Activated CD4-positive, alpha-beta T cell treated with anti-CD3 and anti-CD28 coated beads, Interleukin-2, amount 10 ng/mL, durations not matched to agents 24 days and 14 days (primary cell): ENCODE results near the gene REG1A. TPM values are rescaled to one million over a fixed set of nuclear protein-coding genes. Genes with fewer than 3 reads are reported as not detected.

Experiments used
- DNase-seq: peaks from one replicate; pipeline ENCODE4 v3.0.0; 2022
- H3K27ac Mint-ChIP-seq: one replicate; pipeline ENCODE4 v1.8.0; 2022; ENCODE audit warnings: mild to moderate bottlenecking, mixed read lengths
- H3K27me3 Mint-ChIP-seq: one replicate; pipeline ENCODE4 v1.8.0; 2022; ENCODE audit warnings: mixed read lengths
- H3K36me3 Mint-ChIP-seq: one replicate; pipeline ENCODE4 v1.8.0; 2022; ENCODE audit warnings: low read depth, mild to moderate bottlenecking, mixed read lengths
- H3K4me1 Mint-ChIP-seq: one replicate; pipeline ENCODE4 v1.8.0; 2021; ENCODE audit warnings: mixed read lengths
- H3K4me3 Mint-ChIP-seq: one replicate; pipeline ENCODE4 v1.8.0; 2022; ENCODE audit warnings: mild to moderate bottlenecking, moderate library complexity, mixed read lengths
- H3K9me3 Mint-ChIP-seq: one replicate; pipeline ENCODE4 v1.8.0; 2021; ENCODE audit warnings: mixed read lengths
- intact Hi-C: fragments of 100-400 bp; cut with micrococcal nuclease; formaldehyde crosslinking; loops from one replicate; pipeline ENCODE4 v1.15.1; 2023
- total RNA-seq: library from RNA; stranded (reverse); gene quantifications from 2 replicates; pipeline ENCODE4 v1.2.3, GENCODE V29; 2022

The REG1A gene, protein sequence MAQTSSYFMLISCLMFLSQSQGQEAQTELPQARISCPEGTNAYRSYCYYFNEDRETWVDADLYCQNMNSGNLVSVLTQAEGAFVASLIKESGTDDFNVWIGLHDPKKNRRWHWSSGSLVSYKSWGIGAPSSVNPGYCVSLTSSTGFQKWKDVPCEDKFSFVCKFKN
- total RNA-seq: not detected in 2 replicates

DNA sequence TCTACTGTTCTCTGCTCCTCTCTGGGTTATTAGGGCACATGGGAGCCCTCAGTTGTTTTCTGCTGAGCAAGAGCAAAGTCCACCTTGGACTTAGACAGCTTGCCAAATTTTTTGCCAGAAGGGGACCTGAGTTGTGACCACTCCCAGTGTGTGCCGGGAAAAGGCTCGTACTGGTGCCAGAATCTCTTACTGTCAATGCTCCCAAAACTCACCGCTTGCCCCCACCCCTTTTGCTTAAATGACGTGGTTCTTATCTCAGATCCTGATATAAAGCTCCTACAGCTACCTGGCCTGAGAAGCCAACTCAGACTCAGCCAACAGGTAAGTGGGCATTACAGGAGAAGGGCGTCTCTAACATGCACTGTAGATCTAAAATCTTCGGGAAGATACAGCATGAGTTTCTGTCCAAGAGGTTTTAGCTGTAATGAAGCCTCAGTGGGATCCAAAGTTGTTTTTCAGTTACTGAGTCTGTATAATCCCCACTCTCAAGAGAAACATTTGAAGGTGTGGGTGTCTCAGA is at the start of gene REG1A:
REG1A (plus strand) TSS at position 295 of the 520 bp plus-strand sequence. CDS start 374 bp downstream, outside the sequence.
- H3K4me1 Mint-ChIP-seq: no peaks in the 10 kb centered on the region
- no peaks in the 10 kb centered on the region for H3K27me3 Mint-ChIP-seq

DNA sequence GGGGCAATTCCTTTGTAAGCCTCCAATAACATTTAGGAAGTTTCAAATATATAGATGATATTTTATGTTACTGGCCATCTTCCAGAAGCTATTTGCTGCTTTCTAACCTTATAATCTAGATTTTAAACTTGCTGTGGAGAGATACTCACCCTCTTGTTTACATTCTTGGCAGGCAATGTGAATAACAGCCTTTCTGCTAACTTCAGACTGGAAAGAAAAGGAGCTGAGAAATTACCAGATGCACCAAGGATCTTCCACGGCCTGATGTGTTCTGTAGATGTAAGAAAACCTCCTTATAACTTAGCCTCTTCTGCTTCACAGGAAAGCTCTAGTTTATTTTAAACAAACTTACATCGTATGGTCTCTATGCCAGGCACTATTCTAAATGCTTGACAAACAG is 49.2 kb upstream of the REG1A start:
- intact Hi-C loops: no loop called here
- Mint-ChIP-seq H3K36me3 (no peaks in the 10 kb centered on the region), H3K4me1 (no peaks in the 10 kb centered on the region), H3K27ac (no peak overlapping the region), H3K27me3 (no peaks in the 10 kb centered on the region), H3K9me3 (peaks cover 4% of the 10 kb centered on the region), H3K4me3 (no peak overlapping the region)
- no peak for DNase-seq

More for the DNA sequence above, at the start of gene REG1A:
- Mint-ChIP-seq H3K36me3 (no peaks in the 10 kb centered on the region), H3K4me3 (no peak within 1 kb of the TSS), H3K27ac (no peak within 1 kb of the TSS), H3K9me3 (no peaks in the 10 kb centered on the region)
- DNase-seq: no peak
- intact Hi-C loops: no loop called here

DNA sequence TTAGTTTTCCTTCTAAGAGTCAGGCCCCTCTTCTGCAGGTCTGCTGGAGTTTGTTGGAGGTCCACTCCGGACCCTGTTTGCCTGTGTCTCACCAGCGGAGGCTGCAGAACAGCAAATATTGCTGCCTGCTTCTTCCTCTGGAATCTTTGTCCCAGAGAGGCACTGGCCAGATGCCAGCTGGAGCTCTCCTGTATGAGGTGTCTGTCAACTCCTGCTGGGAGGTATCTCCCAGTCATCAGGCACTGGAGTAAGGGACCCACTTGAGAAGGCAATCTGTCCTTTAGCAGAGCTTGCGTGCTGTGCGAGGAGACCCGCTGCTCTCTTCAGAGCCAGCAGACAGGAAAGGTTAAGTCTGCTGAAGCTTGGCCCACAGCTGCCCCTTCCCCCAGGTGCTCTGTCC is 37.3 kb upstream of the REG1A start:
- intact Hi-C loops: no loop called here
- no peak for DNase-seq
- no peaks in the 10 kb centered on the region for H3K9me3 Mint-ChIP-seq
- H3K27ac Mint-ChIP-seq: no peak overlapping the region
- no peaks in the 10 kb centered on the region for H3K27me3 Mint-ChIP-seq
- no peaks in the 10 kb centered on the region for H3K36me3 Mint-ChIP-seq
- H3K4me3 Mint-ChIP-seq: no peak overlapping the region
- no peaks in the 10 kb centered on the region for H3K4me1 Mint-ChIP-seq

DNA sequence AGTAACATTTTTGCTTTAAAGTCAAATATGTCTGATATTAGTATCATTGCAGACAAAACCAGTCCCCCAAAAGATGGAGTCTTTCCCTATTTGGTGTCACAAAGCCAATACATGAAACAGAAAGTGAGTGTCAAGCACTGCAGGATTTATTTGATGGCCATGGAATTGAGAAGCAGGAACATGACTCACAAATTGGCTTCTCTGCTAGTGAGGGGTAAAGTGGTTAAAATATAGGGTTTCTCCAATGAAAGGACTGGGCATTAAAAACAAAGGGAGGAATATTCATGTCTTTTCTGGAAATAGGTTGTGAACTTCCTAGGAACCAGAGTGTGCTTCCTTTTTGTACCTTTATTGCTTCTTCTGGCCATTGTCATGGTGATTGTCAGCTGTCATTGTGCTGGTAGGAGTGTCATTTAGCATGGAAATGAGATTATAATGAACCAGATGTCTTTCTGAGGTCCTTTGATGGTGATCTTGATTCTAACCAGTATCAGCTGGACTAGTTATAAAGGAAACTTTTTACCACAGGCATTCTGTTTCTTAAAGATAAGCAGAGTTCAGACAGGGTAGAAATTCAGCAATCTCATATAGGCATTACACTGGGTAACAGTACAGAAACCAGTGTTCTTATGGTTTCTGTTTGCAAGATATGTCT is 36.6 kb upstream of the REG1A start:
- DNase-seq: no peak
- intact Hi-C loops: no loop called here
- Mint-ChIP-seq H3K27ac (no peak overlapping the region), H3K36me3 (no peaks in the 10 kb centered on the region), H3K4me1 (no peaks in the 10 kb centered on the region), H3K27me3 (no peaks in the 10 kb centered on the region), H3K4me3 (no peak overlapping the region), H3K9me3 (no peaks in the 10 kb centered on the region)

DNA sequence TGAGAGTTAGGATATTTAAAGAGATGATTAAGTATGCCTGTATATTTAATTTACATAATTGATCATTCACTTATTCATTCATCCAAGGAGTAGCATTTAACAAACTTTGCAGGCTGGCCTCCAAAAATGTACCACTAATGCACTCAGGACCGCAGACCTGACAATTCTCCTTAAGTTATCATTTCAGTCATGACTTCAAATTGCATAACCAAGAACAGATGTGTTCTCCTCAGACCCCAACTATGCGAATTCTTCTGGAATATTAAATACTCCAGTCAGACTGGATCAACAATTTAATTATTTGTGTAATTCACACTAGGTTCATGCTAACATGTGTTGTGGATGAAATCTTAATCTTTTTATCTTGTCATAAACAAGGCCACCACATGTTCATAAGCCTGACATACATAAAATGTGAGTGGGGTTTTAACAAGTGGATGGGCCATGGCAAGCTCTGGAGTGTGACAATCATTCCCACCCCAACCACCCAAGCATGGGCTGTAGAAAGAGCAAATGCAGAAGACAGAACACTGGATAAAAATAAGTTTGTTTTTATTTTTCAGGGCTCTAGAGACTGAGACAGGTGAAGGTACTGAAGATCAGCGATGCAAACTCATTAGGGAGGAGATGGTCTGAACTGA is 35.7 kb upstream of the REG1A start:
- no peaks in the 10 kb centered on the region for H3K4me1 Mint-ChIP-seq
- H3K4me3 Mint-ChIP-seq: no peak overlapping the region
- H3K36me3 Mint-ChIP-seq: no peaks in the 10 kb centered on the region
- no peak for DNase-seq
- intact Hi-C loops: no loop called here
- H3K27ac Mint-ChIP-seq: no peak overlapping the region
- no peaks in the 10 kb centered on the region for H3K9me3 Mint-ChIP-seq
- no peaks in the 10 kb centered on the region for H3K27me3 Mint-ChIP-seq

DNA sequence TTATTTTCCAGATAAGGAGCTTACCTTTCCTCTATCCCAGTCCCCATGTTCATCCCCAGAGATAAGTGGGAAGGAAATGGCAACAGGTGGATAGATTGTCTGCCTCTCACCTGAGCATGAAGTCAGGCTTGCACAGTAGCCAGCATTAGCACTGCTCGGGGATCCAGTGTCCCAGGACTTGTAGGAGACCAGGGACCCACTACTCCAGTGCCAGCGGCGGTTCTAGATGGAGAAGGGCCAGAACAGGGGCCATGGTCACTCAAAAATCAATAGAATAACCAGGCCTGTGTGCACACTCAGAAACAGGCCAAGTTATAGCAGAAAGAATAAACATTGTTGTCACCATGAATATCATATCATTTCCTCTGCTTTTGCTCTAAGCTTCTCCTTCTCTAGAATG is 34.9 kb upstream of the REG1A start:
- Mint-ChIP-seq H3K4me3 (no peak overlapping the region), H3K27me3 (no peaks in the 10 kb centered on the region), H3K36me3 (no peaks in the 10 kb centered on the region), H3K4me1 (no peaks in the 10 kb centered on the region), H3K9me3 (no peaks in the 10 kb centered on the region), H3K27ac (no peak overlapping the region)
- DNase-seq: no peak
- intact Hi-C loops: no loop called here

DNA sequence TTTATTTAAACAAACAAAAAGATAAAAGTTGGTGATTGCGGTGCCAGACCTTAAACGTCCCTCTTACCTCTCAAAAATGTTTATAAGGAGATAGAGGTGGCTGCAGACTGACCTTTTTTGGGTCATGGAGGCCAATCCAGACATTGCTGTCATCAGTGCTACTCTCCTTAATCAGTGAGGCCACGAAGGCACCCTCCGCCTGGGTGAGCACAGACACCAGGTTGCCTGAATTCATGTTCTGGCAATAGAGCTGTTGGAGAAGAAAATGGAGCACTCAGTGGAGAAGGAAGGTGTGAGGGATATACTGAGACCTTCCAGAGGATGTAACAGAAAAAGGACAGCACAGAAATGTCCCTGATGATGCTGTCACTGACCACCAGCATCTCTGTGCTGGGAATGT is 34.0 kb upstream of the REG1A start:
- DNase-seq: no peak
- H3K36me3 Mint-ChIP-seq: no peaks in the 10 kb centered on the region
- H3K9me3 Mint-ChIP-seq: no peaks in the 10 kb centered on the region
- no peak overlapping the region for H3K4me3 Mint-ChIP-seq
- H3K27ac Mint-ChIP-seq: no peak overlapping the region
- no peaks in the 10 kb centered on the region for H3K27me3 Mint-ChIP-seq
- intact Hi-C loops: no loop called here
- no peaks in the 10 kb centered on the region for H3K4me1 Mint-ChIP-seq

DNA sequence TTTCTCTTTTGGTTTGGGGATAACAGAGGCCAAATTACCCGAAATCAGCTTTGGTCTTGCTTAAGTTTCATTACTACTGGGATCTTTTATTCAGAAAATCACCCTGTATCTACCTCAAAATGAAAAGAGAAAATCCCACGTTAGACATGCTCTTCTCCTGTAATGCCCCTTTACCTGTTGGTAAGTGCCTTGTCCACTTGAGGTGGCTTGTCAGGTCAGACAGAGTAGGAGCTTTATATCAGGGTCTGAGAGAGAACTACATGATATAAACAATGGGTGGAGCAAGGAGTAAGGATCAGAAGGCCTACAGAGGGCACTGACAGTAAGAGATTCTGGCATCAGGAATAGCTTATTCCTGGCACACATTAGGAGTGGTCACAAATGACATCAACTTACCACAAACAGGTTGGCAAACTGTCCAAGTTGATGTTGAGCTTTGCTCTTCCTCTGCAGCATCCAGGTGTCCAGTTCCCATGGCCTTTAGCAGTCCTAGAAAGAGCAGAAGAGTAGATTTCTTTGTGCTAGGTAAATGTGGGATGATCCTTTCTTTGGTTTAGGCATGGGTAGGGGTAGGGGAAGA is 32.4 kb upstream of the REG1A start, which contains the start of gene REG1B:
REG1B (minus strand) TSS at position 209 of the 580 bp plus-strand sequence. CDS start 381 bp downstream, outside the sequence.
- intact Hi-C loops: no loop called here
- no peak within 1 kb of the TSS for H3K4me3 Mint-ChIP-seq
- DNase-seq: no peak
- no peaks in the 10 kb centered on the region for H3K9me3 Mint-ChIP-seq
- H3K27ac Mint-ChIP-seq: no peak within 1 kb of the TSS
- H3K36me3 Mint-ChIP-seq: no peaks in the 10 kb centered on the region
- no peaks in the 10 kb centered on the region for H3K27me3 Mint-ChIP-seq
- H3K4me1 Mint-ChIP-seq: no peaks in the 10 kb centered on the region

DNA sequence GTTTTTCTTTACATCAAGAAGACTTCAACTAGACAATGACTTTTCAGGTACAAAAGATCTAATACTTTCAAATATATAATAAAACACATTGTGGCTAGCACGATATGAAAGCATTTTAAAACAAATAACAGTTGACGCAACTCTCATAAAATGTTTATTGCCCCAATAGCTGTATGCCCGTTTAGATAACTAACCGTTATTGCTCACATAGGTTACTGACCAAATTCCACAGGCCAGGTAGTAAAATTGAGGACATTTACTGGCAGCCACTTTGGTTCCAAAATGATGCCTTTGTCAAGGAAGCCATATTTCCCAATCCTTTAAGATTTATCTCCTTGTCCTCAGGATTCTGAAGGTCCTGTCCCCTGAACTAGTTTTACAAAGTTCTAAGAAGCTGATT is 29.6 kb upstream of the REG1A start:
- H3K27me3 Mint-ChIP-seq: no peaks in the 10 kb centered on the region
- intact Hi-C loops: no loop called here
- H3K27ac Mint-ChIP-seq: no peak overlapping the region
- DNase-seq: no peak
- no peaks in the 10 kb centered on the region for H3K9me3 Mint-ChIP-seq
- no peaks in the 10 kb centered on the region for H3K36me3 Mint-ChIP-seq
- no peak overlapping the region for H3K4me3 Mint-ChIP-seq
- no peaks in the 10 kb centered on the region for H3K4me1 Mint-ChIP-seq

DNA sequence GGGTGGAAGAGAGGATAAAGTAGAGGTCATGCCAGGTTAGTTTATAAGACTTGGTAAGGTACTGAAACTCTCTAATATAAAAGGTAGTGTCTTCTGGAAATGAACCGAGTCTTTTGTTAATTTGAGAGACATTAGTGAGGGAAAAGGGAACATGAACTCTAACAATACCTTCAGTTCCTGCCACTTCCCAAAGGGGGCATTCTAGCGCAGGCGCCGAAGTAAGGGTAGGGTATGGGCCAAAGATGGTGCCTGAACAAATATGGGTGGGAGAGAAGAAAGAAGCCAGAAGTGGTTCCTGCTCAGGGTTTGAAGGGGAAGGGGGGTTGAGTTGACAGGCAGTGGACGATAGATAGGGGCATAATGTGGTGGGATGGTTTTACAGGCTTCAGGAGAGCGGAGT is 22.4 kb upstream of the REG1A start:
- H3K4me1 Mint-ChIP-seq: no peaks in the 10 kb centered on the region
- DNase-seq: no peak
- no peaks in the 10 kb centered on the region for H3K36me3 Mint-ChIP-seq
- no peak overlapping the region for H3K27ac Mint-ChIP-seq
- H3K9me3 Mint-ChIP-seq: peaks cover 10% of the 10 kb centered on the region
- H3K4me3 Mint-ChIP-seq: no peak overlapping the region
- intact Hi-C loops: no loop called here
- no peaks in the 10 kb centered on the region for H3K27me3 Mint-ChIP-seq

DNA sequence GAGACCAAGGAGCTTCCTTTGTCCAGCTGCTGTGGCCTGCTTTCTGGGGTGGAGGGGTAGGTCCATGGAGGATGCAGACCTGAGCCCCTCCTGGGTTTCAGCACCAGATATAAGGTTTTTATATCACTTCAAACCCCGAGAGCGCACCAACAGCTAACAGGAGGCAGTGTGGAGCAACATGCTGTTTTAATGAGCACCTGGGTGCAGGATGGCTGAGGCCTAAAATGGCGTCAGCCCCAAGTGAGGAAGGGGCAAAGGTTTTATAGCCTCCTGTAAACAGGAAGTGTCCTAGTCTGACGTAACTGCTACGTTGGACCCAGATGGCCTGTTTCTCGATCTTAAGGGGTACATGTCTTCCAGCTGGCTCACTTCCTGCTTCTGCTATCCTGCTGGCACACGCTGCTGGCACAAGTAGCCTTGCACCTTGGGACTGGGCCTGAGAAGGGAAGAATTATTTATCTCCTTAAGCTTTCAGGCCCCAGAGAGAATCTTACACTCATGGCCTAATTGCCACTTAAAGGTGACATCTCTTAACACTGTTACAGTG is 21.1 kb upstream of the REG1A start:
- no peak for DNase-seq
- H3K9me3 Mint-ChIP-seq: peaks cover 10% of the 10 kb centered on the region

DNA sequence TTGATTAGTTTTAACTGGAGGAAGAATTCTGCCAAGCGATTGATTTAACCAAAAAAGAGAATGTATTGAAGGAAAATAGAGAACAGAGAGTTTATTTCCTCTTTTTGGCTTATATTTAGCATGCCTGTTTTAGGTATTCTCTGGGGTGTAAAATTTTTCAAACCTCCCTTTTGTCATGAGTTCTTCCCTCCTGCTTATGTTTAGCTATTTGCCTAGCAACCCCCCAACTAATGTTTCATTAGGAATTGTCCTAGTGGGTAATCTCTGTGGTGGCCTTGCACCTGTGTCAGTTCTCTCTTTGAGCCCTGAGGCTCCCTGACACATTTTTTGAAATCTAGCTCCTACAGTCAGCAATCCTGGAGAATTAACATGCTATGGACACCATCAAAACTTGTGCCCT is 20.0 kb upstream of the REG1A start:
- H3K4me1 Mint-ChIP-seq: no peaks in the 10 kb centered on the region
- peaks cover 10% of the 10 kb centered on the region for H3K9me3 Mint-ChIP-seq
- no peak overlapping the region for H3K27ac Mint-ChIP-seq
- H3K36me3 Mint-ChIP-seq: no peaks in the 10 kb centered on the region
- no peak overlapping the region for H3K4me3 Mint-ChIP-seq
- intact Hi-C loops: no loop called here
- no peak for DNase-seq
- H3K27me3 Mint-ChIP-seq: no peaks in the 10 kb centered on the region

More for the DNA sequence above, 21.1 kb upstream of the REG1A start:
- Mint-ChIP-seq H3K27ac (no peak overlapping the region), H3K36me3 (no peaks in the 10 kb centered on the region), H3K4me1 (no peaks in the 10 kb centered on the region), H3K4me3 (no peak overlapping the region), H3K27me3 (no peaks in the 10 kb centered on the region)
- intact Hi-C loops: no loop called here

DNA sequence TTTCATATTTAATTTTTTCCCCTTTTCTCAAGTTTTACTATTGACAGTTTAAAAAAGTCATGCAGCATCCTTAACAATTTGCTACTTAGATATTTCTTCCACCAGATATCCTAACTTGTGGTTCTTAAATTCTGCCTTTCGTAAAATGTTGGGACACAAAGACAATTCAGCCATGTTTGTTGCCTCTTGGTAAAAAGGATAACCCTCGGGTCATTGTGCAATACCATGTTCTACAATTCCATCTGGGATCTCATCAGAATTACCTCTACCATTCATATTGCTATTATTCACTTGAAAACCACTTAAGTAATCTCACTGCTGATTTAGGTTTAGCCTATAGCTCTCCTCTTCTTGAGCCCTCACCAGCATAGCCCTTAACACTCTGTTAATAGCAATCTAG is 19.3 kb upstream of the REG1A start:
- no peaks in the 10 kb centered on the region for H3K36me3 Mint-ChIP-seq
- H3K9me3 Mint-ChIP-seq: peaks cover 10% of the 10 kb centered on the region
- H3K4me1 Mint-ChIP-seq: no peaks in the 10 kb centered on the region
- no peak for DNase-seq
- H3K27me3 Mint-ChIP-seq: no peaks in the 10 kb centered on the region
- intact Hi-C loops: no loop called here
- H3K27ac Mint-ChIP-seq: no peak overlapping the region
- H3K4me3 Mint-ChIP-seq: no peak overlapping the region

DNA sequence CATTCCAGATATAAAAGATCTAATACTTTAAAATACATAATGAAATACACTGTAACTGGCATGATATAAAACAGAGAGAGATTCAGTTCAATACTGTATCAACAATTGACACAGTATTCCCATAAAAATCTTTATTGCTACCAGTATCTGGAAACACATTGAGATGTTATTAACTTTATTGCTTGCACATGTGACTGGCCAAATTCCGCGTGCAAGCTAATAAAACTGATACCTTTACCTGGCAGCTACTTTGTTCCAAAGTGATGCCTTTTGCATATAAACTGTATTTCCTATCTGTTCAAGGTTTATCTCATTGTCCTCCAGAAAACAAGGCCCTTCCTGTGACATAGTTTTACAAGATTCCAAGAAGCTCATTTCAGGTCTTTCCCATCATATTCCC is 17.1 kb upstream of the REG1A start:
- no peaks in the 10 kb centered on the region for H3K36me3 Mint-ChIP-seq
- no peak overlapping the region for H3K4me3 Mint-ChIP-seq
- peaks cover 4% of the 10 kb centered on the region for H3K9me3 Mint-ChIP-seq
- DNase-seq: no peak
- H3K27ac Mint-ChIP-seq: no peak overlapping the region
- H3K27me3 Mint-ChIP-seq: no peaks in the 10 kb centered on the region
- intact Hi-C loops: no loop called here
- H3K4me1 Mint-ChIP-seq: no peaks in the 10 kb centered on the region
